Mesenchymal stem cell (in vitro differentiated cells and primary cell): ENCODE measurements around the gene MAPKAP1.

Experiments
- DNase-seq: peaks from one replicate; pipeline ENCODE4 v3.0.0-alpha.2; 2013
- H2AFZ ChIP-seq: one replicate; pipeline ENCODE4 v1.6.1; 2013; ENCODE audit warnings: low read depth, mild to moderate bottlenecking, control low read depth, inconsistent platforms, low read length, moderate library complexity
- H2AK5ac ChIP-seq: 2 replicates; pipeline ENCODE4 v1.6.1; 2013; ENCODE audit warnings: low read length, moderate library complexity, mild to moderate bottlenecking, inconsistent platforms; ENCODE audit not compliant: severe bottlenecking
- H2BK120ac ChIP-seq: one replicate; pipeline ENCODE4 v1.6.1; 2013; ENCODE audit warnings: low read depth, mild to moderate bottlenecking, inconsistent platforms, low read length, moderate library complexity
- H2BK12ac ChIP-seq, 2 experiments: one replicate each; pipeline ENCODE4 v1.6.1; 2013; ENCODE audit warnings: inconsistent platforms in 2 of 2, low read length in 2 of 2, mild to moderate bottlenecking in 2 of 2, moderate library complexity in 2 of 2, control low read depth in 1 of 2
- H2BK15ac ChIP-seq: one replicate; pipeline ENCODE4 v1.6.1; 2013; ENCODE audit warnings: mild to moderate bottlenecking, low read depth, inconsistent platforms; ENCODE audit not compliant: poor library complexity, severe bottlenecking
- H2BK5ac ChIP-seq: 2 replicates; pipeline ENCODE4 v1.6.1; 2013; ENCODE audit warnings: low read depth, mild to moderate bottlenecking, low read length, control low read depth, inconsistent platforms; ENCODE audit not compliant: poor library complexity, severe bottlenecking
- H3K14ac ChIP-seq, 2 experiments: one replicate each; pipeline ENCODE4 v1.6.1; 2013; ENCODE audit warnings: inconsistent platforms in 2 of 2, low read length in 2 of 2, control low read depth in 1 of 2, mild to moderate bottlenecking in 1 of 2, moderate library complexity in 1 of 2
- H3K18ac ChIP-seq, 2 experiments: one replicate each; pipeline ENCODE4 v1.6.1; 2013; ENCODE audit warnings: inconsistent platforms in 2 of 2, low read length in 2 of 2, control low read depth in 1 of 2, low read depth in 1 of 2, mild to moderate bottlenecking in 1 of 2
- H3K23ac ChIP-seq, 2 experiments: one replicate each; pipeline ENCODE4 v1.6.1; 2013; ENCODE audit warnings: inconsistent platforms in 2 of 2, low read length in 2 of 2, mild to moderate bottlenecking in 2 of 2, moderate library complexity in 2 of 2, control low read depth in 1 of 2
- H3K27ac ChIP-seq: 2 replicates; pipeline ENCODE4 v1.5.1; 2013; ENCODE audit warnings: mild to moderate bottlenecking, moderate library complexity, low read length, control low read depth, inconsistent platforms; ENCODE audit not compliant: poor library complexity, severe bottlenecking
- H3K27me3 ChIP-seq, 2 experiments: 2 replicates each; pipeline versions ENCODE4 v1.6.1 to v1.7.0; 2013; ENCODE audit warnings: low read length in 2 of 2, mild to moderate bottlenecking in 2 of 2, moderate library complexity in 2 of 2, control low read depth in 1 of 2, inconsistent platforms in 1 of 2; ENCODE audit not compliant: control insufficient read depth in 1 of 2, insufficient read depth in 1 of 2
- H3K36me3 ChIP-seq, 2 experiments: 2 replicates each; pipeline versions ENCODE4 v1.6.1 to v1.7.0; 2013; ENCODE audit warnings: low read length in 2 of 2, control low read depth in 1 of 2, inconsistent platforms in 1 of 2, low read depth in 1 of 2, mild to moderate bottlenecking in 1 of 2; ENCODE audit not compliant: insufficient read depth in 2 of 2, control insufficient read depth in 1 of 2
- H3K4ac ChIP-seq, 2 experiments: one replicate each; pipeline ENCODE4 v1.6.1; 2013; ENCODE audit warnings: inconsistent platforms in 2 of 2, low read length in 2 of 2, mild to moderate bottlenecking in 2 of 2, moderate library complexity in 2 of 2, control low read depth in 1 of 2, low read depth in 1 of 2
- H3K4me1 ChIP-seq: 2 replicates; pipeline ENCODE4 v1.6.1; 2013; ENCODE audit warnings: low read depth, low read length, control low read depth; ENCODE audit not compliant: control insufficient read depth, insufficient read depth
- H3K4me2 ChIP-seq: 2 replicates; pipeline ENCODE4 v1.6.1; 2013; ENCODE audit warnings: low read length, mild to moderate bottlenecking, inconsistent platforms; ENCODE audit not compliant: poor library complexity, severe bottlenecking
- H3K4me3 ChIP-seq, 2 experiments: 2 replicates each; pipeline versions ENCODE4 v1.5.1 to v1.7.0; 2013; ENCODE audit warnings: low read length in 2 of 2, mild to moderate bottlenecking in 2 of 2, control low read depth in 1 of 2, low read depth in 1 of 2; ENCODE audit not compliant: insufficient read depth in 1 of 2
- H3K79me1 ChIP-seq: replicated peaks from 2 replicates; pipeline ENCODE4 v1.6.1; 2013; ENCODE audit warnings: mild to moderate bottlenecking, control low read depth, low read length, inconsistent platforms; ENCODE audit not compliant: poor library complexity, severe bottlenecking
- H3K9ac ChIP-seq: 2 replicates; pipeline ENCODE4 v1.7.0; 2013; ENCODE audit warnings: mild to moderate bottlenecking, low read length, moderate library complexity
- H3K9me3 ChIP-seq: 2 replicates; pipeline ENCODE4 v1.7.0; 2013; ENCODE audit warnings: mild to moderate bottlenecking, low read length; ENCODE audit not compliant: control insufficient read depth
- H4K8ac ChIP-seq: one replicate; pipeline ENCODE4 v1.6.1; 2013; ENCODE audit warnings: inconsistent platforms, mild to moderate bottlenecking, low read length, moderate library complexity
- H4K91ac ChIP-seq: one replicate; pipeline ENCODE4 v1.6.1; 2013; ENCODE audit warnings: mild to moderate bottlenecking, low read length, inconsistent platforms
- WGBS: methylation state at CpG from one replicate; pipeline ENCODE4 v1.1.7; 2013; ENCODE audit warnings: mixed read lengths; 5-methylcytosine and 5-hydroxymethylcytosine counted together

The MAPKAP1 gene

GRCh38 chr9:125594223-125594610 is 112.8 kb downstream of the MAPKAP1 start:
- no peaks in the 10 kb centered on the region for H3K27me3 ChIP-seq
- H2BK120ac ChIP-seq = no peak overlapping the region
- peaks cover 34% of the 10 kb centered on the region for H3K79me1 ChIP-seq
- no peak overlapping the region for H3K4me3 ChIP-seq
- no peak overlapping the region for H3K27ac ChIP-seq
- no peak overlapping the region for H4K91ac ChIP-seq
- no peaks in the 10 kb centered on the region for H3K9me3 ChIP-seq
- no peak overlapping the region for H3K23ac ChIP-seq
- no peak overlapping the region for H3K18ac ChIP-seq
- no peak for DNase-seq
- WGBS = 88% methylated on average over 3 of the region's 3 CpGs
- H3K4me2 ChIP-seq = no peak overlapping the region
- no peaks in the 10 kb centered on the region for H3K4me1 ChIP-seq
- H3K36me3 ChIP-seq = peaks cover 0 to 13% of the 10 kb centered on the region in 2 experiments
- H4K8ac ChIP-seq = no peak overlapping the region
- no peak overlapping the region for H2AK5ac ChIP-seq
- H2BK15ac ChIP-seq = no peak overlapping the region
- H3K4ac ChIP-seq = no peak overlapping the region
- no peak overlapping the region for H3K14ac ChIP-seq
- H3K9ac ChIP-seq = no peak overlapping the region
- H2AFZ ChIP-seq = no peak overlapping the region
- no peak overlapping the region for H2BK12ac ChIP-seq
- no peak overlapping the region for H2BK5ac ChIP-seq

GRCh38 chr9:125593581-125594222 is 113.3 kb downstream of the MAPKAP1 start:
- no peaks in the 10 kb centered on the region for H3K4me1 ChIP-seq
- H3K9me3 ChIP-seq = no peaks in the 10 kb centered on the region
- no peak overlapping the region for H3K9ac ChIP-seq
- no peak overlapping the region for H2AFZ ChIP-seq
- H3K4me2 ChIP-seq = no peak overlapping the region
- no peak overlapping the region for H3K18ac ChIP-seq
- H3K27me3 ChIP-seq = no peaks in the 10 kb centered on the region
- H2AK5ac ChIP-seq = no peak overlapping the region
- no peak overlapping the region for H2BK120ac ChIP-seq
- no peak overlapping the region for H3K27ac ChIP-seq
- H3K23ac ChIP-seq = no peak overlapping the region
- no peak overlapping the region for H2BK15ac ChIP-seq
- no peak overlapping the region for H2BK5ac ChIP-seq
- DNase-seq = no peak
- no peak overlapping the region for H3K4me3 ChIP-seq
- 98% methylated on average over 6 of the region's 6 CpGs for WGBS
- no peak overlapping the region for H2BK12ac ChIP-seq
- H3K79me1 ChIP-seq = peaks cover 35% of the 10 kb centered on the region
- no peak overlapping the region for H4K8ac ChIP-seq
- no peak overlapping the region for H3K4ac ChIP-seq
- no peak overlapping the region for H3K14ac ChIP-seq
- H4K91ac ChIP-seq = no peak overlapping the region
- H3K36me3 ChIP-seq = peaks cover 0 to 13% of the 10 kb centered on the region in 2 experiments

- no peaks in the 10 kb centered on the region for H3K4me1 ChIP-seq
- H2BK15ac ChIP-seq = no peak overlapping the region
- H3K14ac ChIP-seq = no peak overlapping the region
- no peak for DNase-seq
- no peak overlapping the region for H2BK12ac ChIP-seq
- no peak overlapping the region for H3K9ac ChIP-seq
- H3K4ac ChIP-seq = no peak overlapping the region
- H3K9me3 ChIP-seq = no peaks in the 10 kb centered on the region
- H3K18ac ChIP-seq = no peak overlapping the region
- H4K91ac ChIP-seq = no peak overlapping the region
- H2AK5ac ChIP-seq = no peak overlapping the region
- no peak overlapping the region for H3K27ac ChIP-seq
- no peaks in the 10 kb centered on the region for H3K27me3 ChIP-seq
- H2BK5ac ChIP-seq = no peak overlapping the region
- H2AFZ ChIP-seq = no peak overlapping the region
- H2BK120ac ChIP-seq = no peak overlapping the region
- no peak overlapping the region for H4K8ac ChIP-seq
- peaks cover 0 to 13% of the 10 kb centered on the region in 2 experiments for H3K36me3 ChIP-seq
- no peak overlapping the region for H3K23ac ChIP-seq
- peaks cover 39% of the 10 kb centered on the region for H3K79me1 ChIP-seq
- 95% methylated on average over 4 of the region's 4 CpGs for WGBS
- no peak overlapping the region for H3K4me3 ChIP-seq
- no peak overlapping the region for H3K4me2 ChIP-seq
Measured at GRCh38 chr9:125591888-125592287, 115.1 kb downstream of the MAPKAP1 start.

- H3K9ac ChIP-seq = no peak overlapping the region
- WGBS = 95% methylated on average over 2 of the region's 3 CpGs
- H3K4ac ChIP-seq = no peak overlapping the region
- H4K8ac ChIP-seq = no peak overlapping the region
- H2BK15ac ChIP-seq = no peak overlapping the region
- peaks cover 40% of the 10 kb centered on the region for H3K79me1 ChIP-seq
- no peak overlapping the region for H3K14ac ChIP-seq
- H2AFZ ChIP-seq = no peak overlapping the region
- H3K27ac ChIP-seq = no peak overlapping the region
- H2BK12ac ChIP-seq = no peak overlapping the region
- no peaks in the 10 kb centered on the region for H3K4me1 ChIP-seq
- no peak overlapping the region for H2BK120ac ChIP-seq
- no peaks in the 10 kb centered on the region for H3K9me3 ChIP-seq
- no peaks in the 10 kb centered on the region for H3K27me3 ChIP-seq
- H2AK5ac ChIP-seq = no peak overlapping the region
- H2BK5ac ChIP-seq = no peak overlapping the region
- no peak overlapping the region for H4K91ac ChIP-seq
- no peak overlapping the region for H3K4me2 ChIP-seq
- peaks cover 0 to 12% of the 10 kb centered on the region in 2 experiments for H3K36me3 ChIP-seq
- DNase-seq = no peak
- H3K23ac ChIP-seq = peak overlapping the region in 1 of 2 experiments; percentile 24
- no peak overlapping the region for H3K4me3 ChIP-seq
- no peak overlapping the region for H3K18ac ChIP-seq
Measured at GRCh38 chr9:125591245-125591644, 115.8 kb downstream of the MAPKAP1 start.
